Thyroid gland (tissue), 4 donors: ENCODE measurements around the gene KLHL8. TPM values are rescaled to one million over a fixed set of nuclear protein-coding genes. Genes with fewer than 3 reads are reported as not detected.

ENCODE experiments used
- DNase-seq, 2 donors: peaks; one replicate each; pipeline ENCODE4 v3.0.0-alpha.2; 2019
- H3K27ac ChIP-seq, 3 donors: fragments of 200-600 bp; sonication (generic); 1 replicate in 2 of 3; 2 replicates in 1 of 3; pipeline ENCODE4 v1.5.1; 2016 to 2019; ENCODE audit warnings: mild to moderate bottlenecking in 1 of 3, moderate library complexity in 1 of 3
- H3K27me3 ChIP-seq: fragments of 200-600 bp; sonication (generic); one replicate; pipeline ENCODE4 v1.5.1; 2019
- H3K36me3 ChIP-seq, 2 donors: fragments of 200-600 bp; sonication (generic); one replicate each; pipeline ENCODE4 v1.5.1; 2016 to 2019
- H3K4me1 ChIP-seq, 2 donors: fragments of 200-600 bp; sonication (generic); one replicate each; pipeline ENCODE4 v1.5.1; 2017 to 2019
- H3K4me3 ChIP-seq, 3 donors: fragments of 200-600 bp; sonication (generic); replicated peaks in 1 of 3; 1 replicate in 2 of 3; 2 replicates in 1 of 3; pipeline ENCODE4 v1.5.1; 2016; ENCODE audit warnings: mild to moderate bottlenecking in 1 of 3
- H3K9me3 ChIP-seq: fragments of 200-600 bp; sonication (generic); one replicate; pipeline ENCODE4 v1.5.1; 2017
- POLR2A ChIP-seq, 2 donors: fragments of 450-650 bp; IDR thresholded peaks; one replicate each; pipeline ENCODE4 v1.6.1; 2017; ENCODE audit warnings: antibody characterized with exemption in 2 of 2, mild to moderate bottlenecking in 2 of 2, moderate library complexity in 1 of 2
- WGBS, 2 donors: methylation state at CpG; one replicate each; pipeline ENCODE4 v1.1.5; 2017; 5-methylcytosine and 5-hydroxymethylcytosine counted together
- intact Hi-C: fragments of 100-400 bp; cut with DNase I; formaldehyde crosslinking; loops from one replicate; pipeline ENCODE4 v1.15.1; 2023
- total RNA-seq, 4 donors: library from RNA; depleted of rRNA; stranded (reverse); fragments of >200 nt; gene quantifications; one replicate each; pipeline ENCODE4 v1.2.3, GENCODE V29; 2016
- TF ChIP-seq, protein P1 (sequence below), 6 experiments: fragments of 200-600 bp in 3 of 6; fragments of 450-650 bp in 3 of 6; sonication (generic) in 3 of 6; IDR thresholded peaks; one replicate each; pipeline ENCODE4 v1.5.1; 2016 to 2019; ENCODE audit warnings: antibody characterized with exemption in 6 of 6, mild to moderate bottlenecking in 2 of 6, inconsistent platforms in 1 of 6, moderate library complexity in 1 of 6

KLHL8 gene
- total RNA-seq, 4 donors from 2014 or later, result 24.1 to 32.8 (median 27.9) TPM

DNA sequence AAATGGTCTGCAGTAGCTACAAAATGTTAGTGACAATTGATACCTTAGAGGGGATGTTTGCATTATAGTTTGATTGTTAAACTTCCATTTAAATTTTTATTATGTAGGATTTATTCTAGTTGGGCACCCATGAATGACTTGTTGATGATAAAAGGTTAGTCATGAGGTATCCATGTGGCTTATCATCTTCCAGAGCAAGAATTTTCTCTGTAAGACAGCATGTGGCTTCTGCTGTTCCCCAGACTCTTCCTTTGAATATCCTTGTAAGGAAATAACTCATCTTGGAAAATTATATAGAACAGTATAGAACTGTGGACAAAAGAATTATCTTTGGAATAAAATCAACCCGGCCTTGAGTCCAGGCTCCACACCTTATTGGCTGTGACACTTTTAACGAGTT lies 40.1 kb upstream of the KLHL8 start:
- 93% methylated on average over 2 of the region's 2 CpGs for WGBS, 2 donors
- Histone ChIP-seq H3K4me3 (no peak overlapping the region), H3K4me1 (no peaks in the 10 kb centered on the region), H3K27me3 (no peaks in the 10 kb centered on the region), H3K36me3 (no peaks in the 10 kb centered on the region), H3K9me3 (no peaks in the 10 kb centered on the region), H3K27ac (no peak overlapping the region)
- TF ChIP-seq, protein P1, sequence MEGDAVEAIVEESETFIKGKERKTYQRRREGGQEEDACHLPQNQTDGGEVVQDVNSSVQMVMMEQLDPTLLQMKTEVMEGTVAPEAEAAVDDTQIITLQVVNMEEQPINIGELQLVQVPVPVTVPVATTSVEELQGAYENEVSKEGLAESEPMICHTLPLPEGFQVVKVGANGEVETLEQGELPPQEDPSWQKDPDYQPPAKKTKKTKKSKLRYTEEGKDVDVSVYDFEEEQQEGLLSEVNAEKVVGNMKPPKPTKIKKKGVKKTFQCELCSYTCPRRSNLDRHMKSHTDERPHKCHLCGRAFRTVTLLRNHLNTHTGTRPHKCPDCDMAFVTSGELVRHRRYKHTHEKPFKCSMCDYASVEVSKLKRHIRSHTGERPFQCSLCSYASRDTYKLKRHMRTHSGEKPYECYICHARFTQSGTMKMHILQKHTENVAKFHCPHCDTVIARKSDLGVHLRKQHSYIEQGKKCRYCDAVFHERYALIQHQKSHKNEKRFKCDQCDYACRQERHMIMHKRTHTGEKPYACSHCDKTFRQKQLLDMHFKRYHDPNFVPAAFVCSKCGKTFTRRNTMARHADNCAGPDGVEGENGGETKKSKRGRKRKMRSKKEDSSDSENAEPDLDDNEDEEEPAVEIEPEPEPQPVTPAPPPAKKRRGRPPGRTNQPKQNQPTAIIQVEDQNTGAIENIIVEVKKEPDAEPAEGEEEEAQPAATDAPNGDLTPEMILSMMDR (IDR thresholded peaks at IDR 0.05), result no peak
- no peak for TF ChIP-seq POLR2A (IDR thresholded peaks at IDR 0.05)
- intact Hi-C loops, result no loop called here
- DNase-seq, result no peak

GRCh38 chr4:87258677-87259076 lies 38.3 kb upstream of the KLHL8 start:
- no peaks in the 10 kb centered on the region for H3K27me3 ChIP-seq
- intact Hi-C loops, result no loop called here
- 92 to 97% methylated on average over 2 of the region's 2 CpGs for WGBS, 2 donors
- H3K9me3 ChIP-seq, result no peaks in the 10 kb centered on the region
- H3K27ac ChIP-seq, result no peak overlapping the region
- H3K36me3 ChIP-seq, result no peaks in the 10 kb centered on the region
- H3K4me3 ChIP-seq, result no peak overlapping the region
- no peaks in the 10 kb centered on the region for H3K4me1 ChIP-seq
- no peak for DNase-seq
- TF ChIP-seq, protein P1 (IDR thresholded peaks at IDR 0.05), result no peak
- TF ChIP-seq POLR2A (IDR thresholded peaks at IDR 0.05), result no peak

DNA sequence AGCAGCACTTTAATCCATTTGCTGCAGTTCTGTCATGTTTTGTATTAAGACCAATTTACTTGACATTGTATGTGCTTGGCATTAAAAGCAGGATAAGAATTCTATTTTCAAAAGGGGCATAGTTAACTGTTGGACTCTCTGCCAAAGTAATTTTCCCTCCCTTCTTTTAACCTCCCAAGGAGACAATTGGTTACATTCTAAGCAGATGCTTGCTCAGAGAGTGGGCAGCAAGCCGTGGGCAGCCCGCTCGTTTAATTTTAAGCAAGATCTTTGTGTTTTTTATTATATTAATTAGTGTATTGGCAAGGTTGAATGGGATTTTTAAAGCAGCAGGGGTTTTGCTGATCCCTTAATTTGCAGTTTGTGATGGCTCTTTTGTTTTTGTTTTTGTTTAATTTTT lies 37.1 kb upstream of the KLHL8 start:
- no peak for DNase-seq
- H3K9me3 ChIP-seq, result no peaks in the 10 kb centered on the region
- no peak overlapping the region for H3K27ac ChIP-seq
- 50 to 52% methylated on average over 3 of the region's 3 CpGs for whole genome bisulfite sequencing, 2 donors
- no peaks in the 10 kb centered on the region for H3K4me1 ChIP-seq
- no peaks in the 10 kb centered on the region for H3K27me3 ChIP-seq
- TF ChIP-seq, protein P1 (IDR thresholded peaks at IDR 0.05), result no peak
- TF ChIP-seq POLR2A (IDR thresholded peaks at IDR 0.05), result no peak
- intact Hi-C loops, result no loop called here
- no peak overlapping the region for H3K4me3 ChIP-seq
- H3K36me3 ChIP-seq, result no peaks in the 10 kb centered on the region

GRCh38 chr4:87255755-87256154 lies 35.3 kb upstream of the KLHL8 start:
- TF ChIP-seq POLR2A (IDR thresholded peaks at IDR 0.05), result no peak
- TF ChIP-seq, protein P1 (IDR thresholded peaks at IDR 0.05), result no peak
- no peak for DNase-seq
- no peaks in the 10 kb centered on the region for H3K36me3 ChIP-seq
- WGBS, 2 donors, result 90 to 95% methylated on average over 1 of the region's 1 CpG
- H3K27me3 ChIP-seq, result no peaks in the 10 kb centered on the region
- H3K4me1 ChIP-seq, result peaks cover 0 to 6% of the 10 kb centered on the region in 2 donors
- intact Hi-C loops, result no loop called here
- H3K9me3 ChIP-seq, result no peaks in the 10 kb centered on the region
- H3K4me3 ChIP-seq, result no peak overlapping the region
- no peak overlapping the region for H3K27ac ChIP-seq

- no peaks in the 10 kb centered on the region for H3K36me3 ChIP-seq
- DNase-seq, result peak; percentile 88 to 95
- no peaks in the 10 kb centered on the region for H3K27me3 ChIP-seq
- intact Hi-C loops, result no loop called here
- H3K4me1 ChIP-seq, result peaks cover 0 to 6% of the 10 kb centered on the region in 2 donors
- H3K27ac ChIP-seq, result peak overlapping the region in 2 of 3 donors; percentile 4 to 15
- no peaks in the 10 kb centered on the region for H3K9me3 ChIP-seq
- WGBS, 2 donors, result 12 to 23% methylated on average over 6 of the region's 6 CpGs
- H3K4me3 ChIP-seq, result no peak overlapping the region
- no peak for TF ChIP-seq POLR2A (IDR thresholded peaks at IDR 0.05)
- TF ChIP-seq, protein P1 (IDR thresholded peaks at IDR 0.05), result no peak
Observed at GRCh38 chr4:87251106-87251505, 30.7 kb upstream of the KLHL8 start.
